ENCODE measurements around the gene WAC. TPM values are rescaled to one million over a fixed set of nuclear protein-coding genes. Genes with fewer than 3 reads are reported as not detected.

WAC gene
- total RNA-seq, 1 donor from 2014 or later, result 123 TPM

DNA sequence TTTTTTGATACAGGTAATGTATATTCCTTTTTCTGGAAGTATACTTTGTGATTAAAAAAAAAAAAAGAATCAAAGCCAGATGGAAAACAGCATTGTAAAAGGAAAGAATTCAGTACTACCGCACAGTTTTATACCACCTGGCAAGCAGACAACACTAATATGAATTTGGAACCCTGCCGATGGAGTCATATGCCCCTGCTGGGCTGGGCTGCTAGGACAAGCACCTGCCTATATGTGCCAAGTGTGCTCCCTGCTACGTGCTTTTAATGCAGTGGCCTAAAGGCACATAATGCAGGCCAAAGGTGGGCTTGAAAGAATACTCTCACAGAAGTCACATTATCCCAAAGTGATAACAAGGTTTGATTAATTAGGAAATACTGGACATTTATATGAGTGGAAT lies 29.8 kb upstream of the WAC start:
- no peaks in the 10 kb centered on the region for H3K9me3 ChIP-seq (ENCODE audit: insufficient read depth, low read depth, low read length)
- DNase-seq (ENCODE audit: low read depth) (no peak), FAIRE-seq (no peak)
- TF ChIP-seq CTCF (IDR thresholded peaks at IDR 0.05; ENCODE audit: insufficient read depth, low read depth, low read length) (no peak), EZH2 (IDR thresholded peaks at IDR 0.05; ENCODE audit: insufficient read depth, low read length) (no peak)
- Mint-ChIP-seq H3K36me3 (ENCODE audit: low read depth, unreplicated experiment) (no peaks in the 10 kb centered on the region), H3K9me3 (ENCODE audit: unreplicated experiment) (peaks cover 2% of the 10 kb centered on the region), H3K4me3 (ENCODE audit: unreplicated experiment) (no peak overlapping the region), H3K4me1 (ENCODE audit: low read depth, unreplicated experiment) (no peaks in the 10 kb centered on the region), H3K27ac (ENCODE audit: unreplicated experiment) (no peak overlapping the region), H3K27me3 (ENCODE audit: low read depth, unreplicated experiment) (peaks cover 2% of the 10 kb centered on the region)
- no peaks in the 10 kb centered on the region for H3K4me1 ChIP-seq (ENCODE audit: insufficient read depth, low read length)
- no peak overlapping the region for H3K27ac ChIP-seq (ENCODE audit: low read depth, low read length)
- no peaks in the 10 kb centered on the region for H3K79me2 ChIP-seq (ENCODE audit: insufficient read depth, low read length)
- no peak overlapping the region for H3K9ac ChIP-seq (ENCODE audit: low read length)
- no peaks in the 10 kb centered on the region for H3K36me3 ChIP-seq (ENCODE audit: insufficient read depth, low read length)
- H3K4me2 ChIP-seq (ENCODE audit: low read length), result no peak overlapping the region
- no peak overlapping the region for H2AFZ ChIP-seq (ENCODE audit: low read depth, low read length)
- no peaks in the 10 kb centered on the region for H3K27me3 ChIP-seq (ENCODE audit: insufficient read depth, low read length)
- H3K4me3 ChIP-seq (ENCODE audit: insufficient read depth, low read depth, low read length), result no peak overlapping the region
- H4K20me1 ChIP-seq (ENCODE audit: insufficient read depth, low read length), result no peaks in the 10 kb centered on the region

DNA sequence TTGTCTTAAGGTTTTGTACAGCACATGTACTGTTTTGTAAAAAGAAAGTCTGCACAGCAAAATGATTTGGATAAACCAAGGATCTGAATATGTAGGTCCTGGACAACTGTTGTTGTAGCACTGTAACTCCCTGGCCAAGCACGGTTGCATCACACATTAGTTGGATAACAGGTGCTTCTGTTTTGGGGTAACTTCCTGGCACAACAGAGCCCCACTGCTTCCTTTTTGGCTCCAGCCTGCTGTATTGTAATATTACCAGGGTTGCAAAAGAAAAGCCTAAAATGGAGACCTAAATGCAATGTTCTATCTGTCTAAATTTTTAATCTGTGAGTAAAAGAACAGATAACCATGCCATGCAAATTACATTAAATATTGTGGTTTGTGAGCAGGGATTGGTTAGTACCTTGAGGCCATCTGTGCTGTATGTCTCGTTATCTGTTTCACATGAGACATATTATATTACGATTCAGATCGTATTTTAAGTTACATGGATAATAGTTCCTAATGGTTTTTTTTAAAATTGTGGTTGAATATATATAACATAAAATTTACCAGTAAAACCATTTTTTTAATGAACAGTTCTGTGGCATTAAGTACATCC lies 27.5 kb upstream of the WAC start:
- H3K4me3 Mint-ChIP-seq (ENCODE audit: unreplicated experiment), result no peak overlapping the region
- Histone ChIP-seq H3K9ac (ENCODE audit: low read length) (no peak overlapping the region), H2AFZ (ENCODE audit: low read depth, low read length) (no peak overlapping the region), H3K4me1 (ENCODE audit: insufficient read depth, low read length) (no peaks in the 10 kb centered on the region), H3K9me3 (ENCODE audit: insufficient read depth, low read depth, low read length) (no peaks in the 10 kb centered on the region), H3K27me3 (ENCODE audit: insufficient read depth, low read length) (no peaks in the 10 kb centered on the region), H4K20me1 (ENCODE audit: insufficient read depth, low read length) (no peaks in the 10 kb centered on the region), H3K36me3 (ENCODE audit: insufficient read depth, low read length) (no peaks in the 10 kb centered on the region), H3K27ac (ENCODE audit: low read depth, low read length) (no peak overlapping the region), H3K79me2 (ENCODE audit: insufficient read depth, low read length) (no peaks in the 10 kb centered on the region), H3K4me3 (ENCODE audit: insufficient read depth, low read depth, low read length) (no peak overlapping the region), H3K4me2 (ENCODE audit: low read length) (no peak overlapping the region)
- no peak overlapping the region for H3K27ac Mint-ChIP-seq (ENCODE audit: unreplicated experiment)
- DNase-seq (ENCODE audit: low read depth), result no peak
- peaks cover 2% of the 10 kb centered on the region for H3K9me3 Mint-ChIP-seq (ENCODE audit: unreplicated experiment)
- FAIRE-seq, result no peak
- no peaks in the 10 kb centered on the region for H3K36me3 Mint-ChIP-seq (ENCODE audit: low read depth, unreplicated experiment)
- TF ChIP-seq CTCF (IDR thresholded peaks at IDR 0.05; ENCODE audit: insufficient read depth, low read depth, low read length), result no peak
- no peak for TF ChIP-seq EZH2 (IDR thresholded peaks at IDR 0.05; ENCODE audit: insufficient read depth, low read length)
- no peaks in the 10 kb centered on the region for H3K4me1 Mint-ChIP-seq (ENCODE audit: low read depth, unreplicated experiment)
- no peaks in the 10 kb centered on the region for H3K27me3 Mint-ChIP-seq (ENCODE audit: low read depth, unreplicated experiment)

GRCh38 chr10:28508304-28508925 lies 24.5 kb upstream of the WAC start:
- H3K27me3 Mint-ChIP-seq (ENCODE audit: low read depth, unreplicated experiment), result no peaks in the 10 kb centered on the region
- DNase-seq (ENCODE audit: low read depth) (no peak), FAIRE-seq (no peak)
- H3K36me3 ChIP-seq (ENCODE audit: insufficient read depth, low read length), result no peaks in the 10 kb centered on the region
- no peak for TF ChIP-seq EZH2 (IDR thresholded peaks at IDR 0.05; ENCODE audit: insufficient read depth, low read length)
- no peak for TF ChIP-seq CTCF (IDR thresholded peaks at IDR 0.05; ENCODE audit: insufficient read depth, low read depth, low read length)
- H3K9ac ChIP-seq (ENCODE audit: low read length), result no peak overlapping the region
- H3K79me2 ChIP-seq (ENCODE audit: insufficient read depth, low read length), result no peaks in the 10 kb centered on the region
- no peak overlapping the region for H3K4me3 ChIP-seq (ENCODE audit: insufficient read depth, low read depth, low read length)
- H3K27me3 ChIP-seq (ENCODE audit: insufficient read depth, low read length), result no peaks in the 10 kb centered on the region
- H3K4me1 ChIP-seq (ENCODE audit: insufficient read depth, low read length), result no peaks in the 10 kb centered on the region
- no peak overlapping the region for H2AFZ ChIP-seq (ENCODE audit: low read depth, low read length)
- no peaks in the 10 kb centered on the region for H3K36me3 Mint-ChIP-seq (ENCODE audit: low read depth, unreplicated experiment)
- no peaks in the 10 kb centered on the region for H4K20me1 ChIP-seq (ENCODE audit: insufficient read depth, low read length)
- no peaks in the 10 kb centered on the region for H3K9me3 ChIP-seq (ENCODE audit: insufficient read depth, low read depth, low read length)
- no peak overlapping the region for H3K27ac Mint-ChIP-seq (ENCODE audit: unreplicated experiment)
- H3K4me3 Mint-ChIP-seq (ENCODE audit: unreplicated experiment), result no peak overlapping the region
- no peak overlapping the region for H3K27ac ChIP-seq (ENCODE audit: low read depth, low read length)
- H3K9me3 Mint-ChIP-seq (ENCODE audit: unreplicated experiment), result peaks cover 2% of the 10 kb centered on the region
- no peak overlapping the region for H3K4me2 ChIP-seq (ENCODE audit: low read length)
- H3K4me1 Mint-ChIP-seq (ENCODE audit: low read depth, unreplicated experiment), result no peaks in the 10 kb centered on the region

Data from astrocyte (in vitro differentiated cells and primary cell).